Inferior parietal cortex (tissue), 1 donor: Measurements from ENCODE around the gene SEPTIN2.
A peak's percentile ranks its signal among the peaks of the same experiment; 100 is the strongest.
"Not testable (repeated sequence)": the region's sequence is repeated elsewhere in the genome, so short reads cannot be mapped to it uniquely, and the experiment has no call there.

Source experiments
- DNase-seq: peaks from one replicate; pipeline ENCODE4 v3.0.0-alpha.2; 2016; ENCODE audit errors: extremely low spot score

SEPTIN2 gene

GRCh38 chr2:241314226-241315092, 1.3 kb upstream of the SEPTIN2 start:
- DNase-seq, result no peak

- DNase-seq, result peak; percentile 96
Observed at GRCh38 chr2:241315093-241315878, 439 bp upstream of the SEPTIN2 start, which contains the start of gene HDLBP. Gene HDLBP, minus strand, starts transcription at chr2:241315672. Its CDS starts 48,803 bp downstream, at chr2:241266869.

- no peak for DNase-seq
Observed at GRCh38 chr2:241316825-241317224, 1.1 kb downstream of the SEPTIN2 start.

- DNase-seq, result no peak
Observed at GRCh38 chr2:241317391-241317790, 1.7 kb downstream of the SEPTIN2 start.

- DNase-seq, result not testable (repeated sequence)
Observed at GRCh38 chr2:241318830-241319229, 3.1 kb downstream of the SEPTIN2 start.

- DNase-seq, result no peak
Observed at GRCh38 chr2:241320394-241320793, 4.7 kb downstream of the SEPTIN2 start.

GRCh38 chr2:241321033-241321432, 5.3 kb downstream of the SEPTIN2 start:
- no peak for DNase-seq

- no peak for DNase-seq
Observed at GRCh38 chr2:241321886-241322285, 6.2 kb downstream of the SEPTIN2 start.

GRCh38 chr2:241323778-241324177, 8.1 kb downstream of the SEPTIN2 start:
- DNase-seq, result no peak

- no peak for DNase-seq
Observed at GRCh38 chr2:241324775-241325174, 9.1 kb downstream of the SEPTIN2 start.

GRCh38 chr2:241325257-241325656, 9.5 kb downstream of the SEPTIN2 start:
- DNase-seq, result no peak

- DNase-seq, result no peak
Observed at GRCh38 chr2:241329669-241330615, 14.2 kb downstream of the SEPTIN2 start.

GRCh38 chr2:241330616-241330981, 14.9 kb downstream of the SEPTIN2 start:
- no peak for DNase-seq

- no peak for DNase-seq
Observed at GRCh38 chr2:241334813-241335212, 19.1 kb downstream of the SEPTIN2 start.

- no peak for DNase-seq
Observed at GRCh38 chr2:241339839-241340630, 24.3 kb downstream of the SEPTIN2 start.

- DNase-seq, result no peak
Observed at GRCh38 chr2:241340631-241341163, 25.0 kb downstream of the SEPTIN2 start.

GRCh38 chr2:241344925-241345651, 29.4 kb downstream of the SEPTIN2 start:
- DNase-seq, result no peak

GRCh38 chr2:241349941-241350340, 34.2 kb downstream of the SEPTIN2 start:
- DNase-seq, result no peak

- no peak for DNase-seq
Observed at GRCh38 chr2:241350530-241350877, 34.8 kb downstream of the SEPTIN2 start.
